CD4-positive, alpha-beta T cell treated with Interferon alpha-2 for 1 hour (primary cell): ENCODE measurements around the gene RCAN1.

Source experiments
- DNase-seq, 2 donors: peaks; one replicate each; pipeline ENCODE4 v3.0.0-alpha.2; 2020 to 2022

Gene RCAN1

GRCh38 chr21:34598931-34599400 is 15.9 kb downstream of the RCAN1 start:
- no peak for DNase-seq

- DNase-seq: no peak
These were observed 17.5 kb downstream of the RCAN1 start for GRCh38 chr21:34597406-34597805.

- no peak for DNase-seq
These were observed 18.2 kb downstream of the RCAN1 start for GRCh38 chr21:34596561-34597271.

- DNase-seq: no peak
These were observed 19.5 kb downstream of the RCAN1 start for GRCh38 chr21:34595457-34595856.

GRCh38 chr21:34594566-34595234 is 20.2 kb downstream of the RCAN1 start:
- DNase-seq: no peak

- no peak for DNase-seq
These were observed 20.9 kb downstream of the RCAN1 start for GRCh38 chr21:34593954-34594531.

GRCh38 chr21:34593423-34593822 is 21.5 kb downstream of the RCAN1 start:
- DNase-seq: no peak

GRCh38 chr21:34592120-34592955 is 22.6 kb downstream of the RCAN1 start:
- DNase-seq: no peak

- no peak for DNase-seq
These were observed 24.4 kb downstream of the RCAN1 start for GRCh38 chr21:34590520-34590919.

GRCh38 chr21:34589511-34590282 is 25.2 kb downstream of the RCAN1 start:
- DNase-seq: no peak

GRCh38 chr21:34583926-34584563 is 30.9 kb downstream of the RCAN1 start:
- no peak for DNase-seq

- peak in 1 of 2 donors; percentile 9 for DNase-seq
These were observed 32.3 kb downstream of the RCAN1 start for GRCh38 chr21:34582506-34583150.

GRCh38 chr21:34580181-34580700 is 34.7 kb downstream of the RCAN1 start:
- no peak for DNase-seq

- no peak for DNase-seq
These were observed 35.5 kb downstream of the RCAN1 start for GRCh38 chr21:34579411-34579810.

- no peak for DNase-seq
These were observed 38.8 kb downstream of the RCAN1 start for GRCh38 chr21:34576041-34576511.

- DNase-seq: no peak
These were observed 40.0 kb downstream of the RCAN1 start for GRCh38 chr21:34574601-34575529.

- no peak for DNase-seq
These were observed 42.9 kb downstream of the RCAN1 start for GRCh38 chr21:34571994-34572393.

- DNase-seq: no peak
These were observed 44.6 kb downstream of the RCAN1 start for GRCh38 chr21:34570313-34570712.

GRCh38 chr21:34569381-34569979 is 45.4 kb downstream of the RCAN1 start:
- DNase-seq: no peak
